Skin of body (tissue), 2 donors: ENCODE data around the gene ZNF438. TPM values are rescaled to one million over a fixed set of nuclear protein-coding genes. Genes with fewer than 3 reads are reported as not detected.
A peak's percentile ranks its signal among the peaks of the same experiment; 100 is the strongest.
"Not testable (repeated sequence)": the region's sequence is repeated elsewhere in the genome, so short reads cannot be mapped to it uniquely, and the experiment has no call there.

Source experiments
- DNase-seq: peaks from one replicate; lab custom pipeline; 2025; lab: John Stamatoyannopoulos, UW
- total RNA-seq: library from RNA; depleted of rRNA; stranded (reverse); fragments of >200 nt; gene quantifications from one replicate; pipeline ENCODE4 v1.2.3, GENCODE V29; 2014

Gene ZNF438
- 6.6 TPM for total RNA-seq

- DNase-seq = peak; percentile 94
These were observed at the start of gene ZNF438 for GRCh38 chr10:31031558-31032257. Gene ZNF438, minus strand, starts transcription at chr10:31031865. Its CDS starts 154,831 bp downstream, at chr10:30877034.

GRCh38 chr10:31076610-31076988 is 44.9 kb upstream of the ZNF438 start:
- DNase-seq = no peak

GRCh38 chr10:31075881-31076609 is 44.4 kb upstream of the ZNF438 start:
- DNase-seq = no peak

GRCh38 chr10:31075434-31075833 is 43.8 kb upstream of the ZNF438 start:
- peak; percentile 63 for DNase-seq

- no peak for DNase-seq
These were observed 43.0 kb upstream of the ZNF438 start for GRCh38 chr10:31074722-31075086.

GRCh38 chr10:31073996-31074721 is 42.5 kb upstream of the ZNF438 start:
- DNase-seq = peak; percentile 14

GRCh38 chr10:31073211-31073610 is 41.5 kb upstream of the ZNF438 start:
- DNase-seq = no peak

- no peak for DNase-seq
These were observed 40.8 kb upstream of the ZNF438 start for GRCh38 chr10:31072451-31072850.

- no peak for DNase-seq
These were observed 39.8 kb upstream of the ZNF438 start for GRCh38 chr10:31071232-31072005.

GRCh38 chr10:31070691-31071090 is 39.0 kb upstream of the ZNF438 start:
- no peak for DNase-seq

GRCh38 chr10:31070025-31070424 is 38.4 kb upstream of the ZNF438 start:
- no peak for DNase-seq

GRCh38 chr10:31069411-31069810 is 37.7 kb upstream of the ZNF438 start:
- no peak for DNase-seq

GRCh38 chr10:31064348-31064747 is 32.7 kb upstream of the ZNF438 start:
- peak; percentile 70 for DNase-seq

- no peak for DNase-seq
These were observed 32.2 kb upstream of the ZNF438 start for GRCh38 chr10:31063841-31064240.

GRCh38 chr10:31062856-31063255 is 31.2 kb upstream of the ZNF438 start:
- peak; percentile 67 for DNase-seq

- DNase-seq = no peak
These were observed 30.3 kb upstream of the ZNF438 start for GRCh38 chr10:31061941-31062340.

- DNase-seq = peak; percentile 38
These were observed 27.4 kb upstream of the ZNF438 start for GRCh38 chr10:31058795-31059703.

GRCh38 chr10:31056678-31057077 is 25.0 kb upstream of the ZNF438 start:
- DNase-seq = not testable (repeated sequence)

GRCh38 chr10:31055573-31056251 is 24.0 kb upstream of the ZNF438 start:
- no peak for DNase-seq

- DNase-seq = no peak
These were observed 20.0 kb upstream of the ZNF438 start for GRCh38 chr10:31051703-31052102.
